Effector memory CD4-positive, alpha-beta T cell (primary cell): ENCODE data around the gene RNASE7.
A peak's percentile ranks its signal among the peaks of the same experiment; 100 is the strongest.

Experiments used
- DNase-seq, 3 donors: peaks; one replicate each; pipeline ENCODE4 v3.0.0-alpha.2; 2020
- H3K27ac ChIP-seq: 2 replicates; pipeline ENCODE4 v1.7.0; 2013; ENCODE audit warnings: mild to moderate bottlenecking, low read length, moderate library complexity; ENCODE audit not compliant: insufficient read depth, poor library complexity, severe bottlenecking
- H3K27me3 ChIP-seq: replicated peaks from 2 replicates; pipeline ENCODE4 v1.7.0; 2013; ENCODE audit warnings: mild to moderate bottlenecking, low read length; ENCODE audit not compliant: insufficient read depth, control insufficient read depth, poor library complexity, severe bottlenecking
- H3K36me3 ChIP-seq: 2 replicates; pipeline ENCODE4 v1.7.0; 2013; ENCODE audit warnings: mild to moderate bottlenecking, low read length, moderate library complexity; ENCODE audit not compliant: control insufficient read depth, insufficient read depth
- H3K4me1 ChIP-seq: 2 replicates; pipeline ENCODE4 v1.7.0; 2013; ENCODE audit warnings: low read length, mild to moderate bottlenecking; ENCODE audit not compliant: control insufficient read depth, insufficient read depth, poor library complexity, severe bottlenecking
- H3K4me3 ChIP-seq: 2 replicates; pipeline ENCODE4 v1.7.0; 2013; ENCODE audit warnings: low read length, low read depth, mild to moderate bottlenecking; ENCODE audit not compliant: insufficient read depth, poor library complexity, severe bottlenecking
- H3K9me3 ChIP-seq: 2 replicates; pipeline ENCODE4 v1.7.0; 2013; ENCODE audit warnings: mild to moderate bottlenecking, low read length, moderate library complexity; ENCODE audit not compliant: control insufficient read depth

The RNASE7 gene

DNA sequence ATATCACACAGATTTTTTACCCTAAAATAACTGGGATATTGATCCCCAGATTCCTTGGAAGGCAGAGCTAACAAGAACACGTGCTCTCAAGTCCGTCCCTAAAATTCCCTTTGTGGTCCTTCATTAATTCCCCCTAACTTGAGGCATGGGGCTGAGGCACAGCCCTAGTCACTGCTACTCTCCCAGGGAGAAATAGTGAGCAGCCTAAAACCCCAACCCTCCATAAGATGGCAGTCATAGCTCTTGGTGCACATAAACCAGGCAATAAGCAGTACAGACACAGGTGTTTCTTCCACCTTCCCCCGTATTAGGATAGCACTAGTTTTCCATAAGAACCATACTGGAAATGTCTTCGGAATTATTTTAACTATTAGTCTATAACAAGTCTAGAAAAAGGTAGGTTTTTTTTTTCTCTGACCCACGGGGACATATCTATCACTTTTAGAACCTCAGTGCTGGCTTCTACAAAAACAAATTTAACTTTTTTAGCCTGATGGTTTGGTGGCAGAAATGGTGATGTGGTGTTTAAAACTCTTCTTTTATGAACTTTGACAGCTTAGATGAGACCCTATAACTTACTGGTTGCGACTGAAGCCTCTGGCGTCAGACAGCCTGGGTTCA is 24.8 kb downstream of the RNASE7 start:
- peaks cover 46% of the 10 kb centered on the region for H3K27me3 ChIP-seq
- H3K27ac ChIP-seq: no peak overlapping the region
- H3K4me3 ChIP-seq: no peak overlapping the region
- no peaks in the 10 kb centered on the region for H3K9me3 ChIP-seq
- no peak for DNase-seq
- peaks cover 35% of the 10 kb centered on the region for H3K4me1 ChIP-seq
- no peaks in the 10 kb centered on the region for H3K36me3 ChIP-seq

DNA sequence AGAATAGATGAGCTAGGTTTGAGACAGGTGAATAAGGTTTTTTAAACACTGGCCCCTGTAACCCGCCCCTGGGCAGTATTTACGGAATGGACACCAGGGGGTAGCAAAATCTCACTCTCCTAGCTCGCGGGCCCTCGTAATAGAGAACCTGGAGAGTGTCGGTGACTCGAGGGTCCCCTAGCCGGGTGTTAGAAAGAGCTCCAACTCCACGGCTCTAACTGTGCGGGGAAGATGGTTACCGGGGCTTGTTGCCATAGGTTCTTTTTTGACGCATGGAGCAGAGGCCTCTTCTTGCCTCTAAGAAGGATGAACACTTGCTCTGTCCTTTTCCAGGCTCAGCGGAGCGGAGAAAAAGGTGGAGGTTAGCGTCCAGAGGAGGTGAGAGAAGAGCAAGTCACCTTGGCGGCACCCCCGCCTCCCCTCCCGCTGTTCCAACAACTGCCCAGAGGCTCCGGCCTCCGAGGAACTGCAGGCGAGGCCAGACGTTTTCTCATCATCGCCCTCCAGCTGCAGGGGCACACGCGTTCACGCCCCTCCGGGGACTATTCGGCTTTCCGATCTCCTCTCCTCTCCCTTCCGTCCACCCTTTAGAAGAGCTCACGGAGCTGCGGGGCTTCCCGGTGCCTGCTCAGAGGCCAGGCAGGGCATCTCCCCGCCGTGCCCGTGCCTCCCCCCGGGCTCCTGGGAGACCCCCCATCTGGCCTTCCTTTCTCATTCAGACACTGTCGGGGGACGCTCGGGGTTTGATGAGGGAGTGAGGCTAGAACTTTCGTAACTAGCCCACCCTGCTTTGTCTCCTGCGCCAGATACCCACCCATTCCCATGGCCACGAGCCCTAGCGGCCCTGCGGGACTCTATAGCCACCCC is 26.6 kb downstream of the RNASE7 start:
- DNase-seq: peak; percentile 36 to 49 (median 41)
- Histone ChIP-seq H3K27ac (no peak overlapping the region), H3K4me1 (peaks cover 35% of the 10 kb centered on the region), H3K4me3 (peak overlapping the region; percentile 48), H3K9me3 (no peaks in the 10 kb centered on the region), H3K36me3 (no peaks in the 10 kb centered on the region), H3K27me3 (peaks cover 47% of the 10 kb centered on the region)

- no peaks in the 10 kb centered on the region for H3K9me3 ChIP-seq
- peaks cover 35% of the 10 kb centered on the region for H3K4me1 ChIP-seq
- peak in 1 of 3 donors; percentile 20 for DNase-seq
- H3K27ac ChIP-seq: no peak overlapping the region
- H3K4me3 ChIP-seq: peak overlapping the region; percentile 48
- peaks cover 47% of the 10 kb centered on the region for H3K27me3 ChIP-seq
- H3K36me3 ChIP-seq: no peaks in the 10 kb centered on the region
Observed at GRCh38 chr14:21069388-21070082, 27.4 kb downstream of the RNASE7 start.

DNA sequence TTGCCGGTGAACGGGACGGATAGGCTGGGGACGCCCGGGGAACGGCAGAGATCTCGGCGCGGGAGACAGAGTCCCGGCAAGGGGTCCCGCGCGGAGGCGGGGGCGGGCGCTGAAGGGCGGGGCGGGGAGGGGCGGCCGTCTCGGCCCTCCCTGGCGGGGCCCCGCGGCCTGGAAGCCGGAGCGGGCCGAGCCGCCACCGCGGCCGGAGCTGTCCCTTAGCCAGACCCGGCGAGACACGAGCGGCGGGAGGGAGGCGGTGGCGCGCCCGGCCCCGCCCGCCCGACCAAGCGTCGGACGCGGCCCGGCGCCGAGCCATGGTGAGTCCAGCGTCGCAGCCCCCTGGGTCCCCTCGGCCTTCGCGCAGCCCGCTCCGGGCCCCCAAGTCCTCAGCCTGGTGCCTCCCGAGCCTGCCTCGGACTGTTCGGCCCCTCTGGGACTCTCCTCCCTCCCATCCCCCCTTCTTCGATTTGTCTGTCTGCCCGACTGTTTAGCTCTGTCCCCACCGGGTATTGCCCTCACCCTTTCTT is 28.0 kb downstream of the RNASE7 start, which contains the start of gene ARHGEF40:
Gene ARHGEF40, plus strand, starts transcription at position 222 of the 527 bp plus-strand sequence. Its CDS starts 93 bp downstream, at position 315.
- DNase-seq: peak in 1 of 3 donors; percentile 9
- H3K36me3 ChIP-seq: no peaks in the 10 kb centered on the region
- H3K27me3 ChIP-seq: peaks cover 44% of the 10 kb centered on the region

GRCh38 chr14:21070610-21071224 is 28.6 kb downstream of the RNASE7 start:
- DNase-seq: no peak
- H3K4me1 ChIP-seq: peaks cover 35% of the 10 kb centered on the region

More for the DNA sequence above, 28.0 kb downstream of the RNASE7 start, which contains the start of gene ARHGEF40:
- Histone ChIP-seq H3K4me1 (peaks cover 35% of the 10 kb centered on the region), H3K9me3 (no peaks in the 10 kb centered on the region), H3K4me3 (peak within 1 kb of the TSS; percentile 48), H3K27ac (no peak within 1 kb of the TSS)

GRCh38 chr14:21071225-21072030 is 29.3 kb downstream of the RNASE7 start:
- peaks cover 44% of the 10 kb centered on the region for H3K27me3 ChIP-seq
- H3K27ac ChIP-seq: no peak overlapping the region
- H3K9me3 ChIP-seq: no peaks in the 10 kb centered on the region
- H3K4me3 ChIP-seq: peak overlapping the region; percentile 41
- DNase-seq: peak; percentile 27 to 41 (median 34)
- H3K36me3 ChIP-seq: no peaks in the 10 kb centered on the region
- H3K4me1 ChIP-seq: peaks cover 35% of the 10 kb centered on the region

More at GRCh38 chr14:21070610-21071224, 28.6 kb downstream of the RNASE7 start:
- H3K27ac ChIP-seq: no peak overlapping the region
- H3K36me3 ChIP-seq: no peaks in the 10 kb centered on the region
- peaks cover 44% of the 10 kb centered on the region for H3K27me3 ChIP-seq
- H3K9me3 ChIP-seq: no peaks in the 10 kb centered on the region
- peak overlapping the region; percentile 41 for H3K4me3 ChIP-seq

DNA sequence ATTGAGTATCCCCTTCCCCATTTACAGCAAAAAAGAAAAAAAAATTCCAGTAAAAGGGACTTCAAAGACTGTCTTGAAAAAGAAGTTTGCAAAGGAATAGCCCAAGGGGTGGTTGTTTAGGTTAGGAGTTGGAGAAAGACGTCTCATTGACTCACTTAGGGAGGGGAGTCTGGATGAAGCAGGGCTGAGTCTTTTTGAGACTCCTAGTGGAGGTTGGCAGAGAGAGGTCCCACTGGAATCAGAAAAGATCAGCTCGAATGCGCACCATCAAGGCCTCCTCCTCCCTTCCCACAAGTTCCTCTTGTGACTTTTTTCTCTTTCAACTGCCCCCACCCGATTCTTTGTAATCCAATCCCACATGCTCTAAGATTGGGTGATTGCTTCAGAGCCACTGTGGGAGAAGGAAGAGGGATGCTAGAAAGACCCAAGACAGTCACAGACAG is 29.9 kb downstream of the RNASE7 start:
- no peak for DNase-seq
- Histone ChIP-seq H3K27ac (no peak overlapping the region), H3K27me3 (peaks cover 43% of the 10 kb centered on the region), H3K4me1 (peaks cover 35% of the 10 kb centered on the region), H3K36me3 (no peaks in the 10 kb centered on the region), H3K4me3 (peak overlapping the region; percentile 41), H3K9me3 (no peaks in the 10 kb centered on the region)

DNA sequence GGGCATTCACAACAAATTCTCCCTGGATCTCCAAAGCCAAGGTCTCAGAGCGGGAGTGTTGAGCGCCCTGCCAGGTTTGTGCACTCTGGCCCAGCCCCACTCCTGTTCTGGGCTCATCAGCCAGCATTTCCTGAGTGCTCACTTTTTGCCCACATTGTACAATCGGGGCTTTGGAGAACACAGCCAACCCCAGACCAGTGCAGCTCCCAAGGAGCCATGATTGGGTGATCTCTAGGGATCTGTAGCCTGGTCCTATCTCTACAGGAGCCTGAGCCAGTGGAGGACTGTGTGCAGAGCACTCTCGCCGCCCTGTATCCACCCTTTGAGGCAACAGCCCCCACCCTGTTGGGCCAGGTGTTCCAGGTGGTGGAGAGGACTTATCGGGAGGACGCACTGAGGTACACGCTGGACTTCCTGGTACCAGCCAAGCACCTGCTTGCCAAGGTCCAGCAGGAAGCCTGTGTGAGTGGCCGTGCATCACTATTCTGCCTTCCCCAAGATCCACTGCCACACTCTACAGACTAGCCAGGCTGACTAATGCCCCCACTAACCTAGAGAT is 30.7 kb downstream of the RNASE7 start:
- Histone ChIP-seq H3K27ac (no peak overlapping the region), H3K27me3 (peaks cover 38% of the 10 kb centered on the region), H3K36me3 (no peaks in the 10 kb centered on the region), H3K4me1 (peaks cover 35% of the 10 kb centered on the region), H3K4me3 (no peak overlapping the region), H3K9me3 (no peaks in the 10 kb centered on the region)
- DNase-seq: no peak
